Regular cardiac myocyte (primary cell): ENCODE results near the gene PALM3. TPM values are rescaled to one million over a fixed set of nuclear protein-coding genes. Genes with fewer than 3 reads are reported as not detected.

Experiments used
- total RNA-seq: library from RNA; depleted of rRNA; stranded (reverse); fragments of >200 nt; gene quantifications from 2 replicates; pipeline ENCODE4 v1.2.3, GENCODE V29; 2014

Gene PALM3, protein sequence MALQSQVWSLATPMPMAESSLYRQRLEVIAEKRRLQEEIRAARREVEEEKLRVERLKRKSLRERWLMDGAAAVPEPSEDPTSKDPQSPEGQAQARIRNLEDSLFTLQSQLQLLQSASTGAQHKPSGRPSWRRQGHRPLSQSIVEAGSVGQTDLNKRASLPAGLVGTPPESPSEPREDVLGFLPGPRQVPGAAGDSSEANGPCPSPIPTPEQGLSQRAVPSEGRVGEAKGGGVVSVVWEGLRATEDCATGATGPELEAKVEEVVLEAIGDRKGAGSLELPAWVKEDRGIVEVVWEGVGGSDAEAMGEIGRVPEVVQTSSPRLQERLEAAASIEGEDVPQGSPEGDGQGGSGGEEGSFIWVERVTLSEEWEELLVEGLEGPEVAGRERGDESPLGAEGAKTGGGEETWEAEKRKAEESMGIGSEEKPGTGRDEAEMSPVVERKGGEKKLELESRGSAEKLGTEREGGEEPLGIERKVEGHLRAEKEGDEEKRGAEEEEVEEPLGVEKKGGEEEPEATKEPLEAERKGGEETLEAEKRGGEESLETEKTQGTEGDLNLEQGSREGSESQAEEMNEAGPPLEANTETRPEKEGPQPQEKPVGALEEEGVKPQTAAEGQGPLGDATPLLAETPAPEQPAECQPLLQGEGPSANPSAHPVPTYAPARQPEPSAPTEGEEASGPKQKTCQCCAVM
- 0.28 and 0.38 TPM in 2 replicates for total RNA-seq

GRCh38 chr19:14061751-14062557 lies at the start of gene PALM3:
PALM3 (minus strand) TSS chr19:14062076; CDS start chr19:14061980, 96 bp downstream.

DNA sequence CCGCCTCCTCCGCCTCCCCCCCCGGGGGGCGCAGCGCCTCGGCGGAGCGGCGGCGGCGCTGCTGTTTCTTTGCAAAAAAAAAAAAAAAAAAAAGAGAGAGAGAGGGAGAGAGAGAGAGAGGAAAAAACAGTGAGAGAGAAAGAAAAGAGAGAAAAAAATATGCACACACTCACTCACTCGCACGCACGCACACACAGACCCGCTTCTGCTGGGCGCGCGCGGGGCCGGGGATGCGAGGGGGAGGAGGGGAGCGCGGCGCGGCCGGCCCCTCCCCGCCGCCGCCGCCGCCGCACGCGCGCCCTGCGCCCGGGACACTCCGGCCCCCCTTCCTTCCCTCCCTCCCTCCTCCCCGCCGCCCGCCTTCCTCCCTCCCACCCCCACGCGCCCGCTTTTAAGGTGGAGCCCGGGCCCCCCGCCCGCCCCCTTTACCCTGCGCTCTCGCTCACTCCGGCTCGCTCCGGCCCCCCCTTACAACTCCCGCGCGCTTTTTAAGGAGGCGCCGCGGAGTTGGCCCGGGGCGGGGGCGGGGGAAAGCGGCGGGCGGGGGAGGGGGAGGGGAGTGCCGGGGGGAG lies 28.7 kb upstream of the PALM3 start, which contains the start of gene SAMD1:
Gene SAMD1, minus strand, starts transcription at position 243 of the 572 bp plus-strand sequence.

DNA sequence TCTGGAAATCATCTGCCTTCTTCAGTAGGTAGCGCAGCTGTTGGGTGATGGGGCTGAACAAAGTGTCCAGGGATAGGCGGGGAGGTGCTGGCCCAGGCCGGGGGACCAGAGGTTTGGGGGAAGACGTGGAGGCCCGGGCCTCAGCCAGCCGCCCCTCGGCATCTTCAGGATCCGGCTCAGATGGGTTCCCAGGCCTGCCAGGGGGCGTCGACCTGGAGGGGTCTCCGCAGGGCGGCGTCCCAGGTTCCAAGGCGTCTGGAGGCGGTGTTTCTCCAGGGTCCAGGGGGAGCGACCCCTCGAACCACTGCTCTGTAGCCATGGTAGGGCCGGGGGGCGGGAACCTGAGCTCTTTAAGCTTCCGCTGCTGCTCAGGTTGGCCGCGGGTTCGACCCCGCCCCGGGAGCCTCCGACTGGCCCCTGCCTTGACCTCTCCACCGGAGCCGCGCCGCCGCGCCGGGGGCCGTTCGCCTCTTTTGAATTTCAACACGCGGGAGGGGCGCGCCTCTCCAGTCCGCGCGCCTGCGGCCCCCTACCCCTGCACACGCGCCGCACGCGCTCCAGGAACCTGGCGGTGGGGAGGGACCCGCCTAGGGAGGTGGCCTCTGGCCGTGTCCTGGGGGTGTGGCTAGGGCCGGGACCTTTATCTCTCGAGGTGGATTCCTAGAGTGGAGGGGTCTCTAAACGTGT lies 23.6 kb upstream of the PALM3 start, which contains the start of gene C19orf67:
Gene C19orf67, minus strand, starts transcription at position 475 of the 687 bp plus-strand sequence. Its CDS starts 156 bp downstream, at position 319.

DNA sequence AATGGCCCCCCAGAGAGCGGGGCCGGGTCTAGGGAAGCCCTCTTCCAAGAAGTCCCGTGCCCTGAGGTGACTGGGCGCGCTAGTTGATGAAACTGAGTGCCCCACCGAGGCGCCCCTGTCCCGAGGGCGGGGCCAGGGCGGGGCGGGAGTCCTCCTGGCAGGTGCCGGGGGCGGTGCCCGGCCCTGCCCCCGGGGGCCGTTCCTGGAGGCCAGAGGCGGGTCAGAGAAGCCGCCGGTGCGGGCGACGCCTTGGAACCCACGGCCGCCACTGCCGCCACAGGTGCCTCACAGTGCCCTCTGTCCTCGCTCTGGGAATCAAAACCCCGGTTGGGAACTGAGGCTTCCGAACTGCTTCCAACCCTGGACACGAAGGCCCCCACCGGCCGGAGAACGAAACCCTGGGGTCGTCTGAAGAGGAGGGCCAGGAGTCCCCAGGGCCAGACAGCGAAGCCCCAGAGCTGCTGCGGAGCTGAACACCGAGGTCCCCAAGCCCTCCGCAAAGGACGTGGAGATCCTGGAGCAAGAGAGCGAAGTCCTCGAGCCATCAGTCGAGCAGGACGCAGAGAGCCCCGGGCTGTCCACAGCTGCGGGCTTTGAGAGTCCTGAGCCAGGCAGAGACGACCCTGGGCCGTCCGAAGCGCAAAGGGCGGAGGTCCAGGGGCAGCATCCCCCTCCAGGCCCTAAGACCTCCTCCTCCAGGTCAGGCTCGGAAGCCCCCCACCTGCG lies 10.8 kb upstream of the PALM3 start, which contains the start of gene MISP3:
Gene MISP3, plus strand, starts transcription at position 252 of the 726 bp plus-strand sequence. CDS start 524 bp downstream, outside the sequence.

DNA sequence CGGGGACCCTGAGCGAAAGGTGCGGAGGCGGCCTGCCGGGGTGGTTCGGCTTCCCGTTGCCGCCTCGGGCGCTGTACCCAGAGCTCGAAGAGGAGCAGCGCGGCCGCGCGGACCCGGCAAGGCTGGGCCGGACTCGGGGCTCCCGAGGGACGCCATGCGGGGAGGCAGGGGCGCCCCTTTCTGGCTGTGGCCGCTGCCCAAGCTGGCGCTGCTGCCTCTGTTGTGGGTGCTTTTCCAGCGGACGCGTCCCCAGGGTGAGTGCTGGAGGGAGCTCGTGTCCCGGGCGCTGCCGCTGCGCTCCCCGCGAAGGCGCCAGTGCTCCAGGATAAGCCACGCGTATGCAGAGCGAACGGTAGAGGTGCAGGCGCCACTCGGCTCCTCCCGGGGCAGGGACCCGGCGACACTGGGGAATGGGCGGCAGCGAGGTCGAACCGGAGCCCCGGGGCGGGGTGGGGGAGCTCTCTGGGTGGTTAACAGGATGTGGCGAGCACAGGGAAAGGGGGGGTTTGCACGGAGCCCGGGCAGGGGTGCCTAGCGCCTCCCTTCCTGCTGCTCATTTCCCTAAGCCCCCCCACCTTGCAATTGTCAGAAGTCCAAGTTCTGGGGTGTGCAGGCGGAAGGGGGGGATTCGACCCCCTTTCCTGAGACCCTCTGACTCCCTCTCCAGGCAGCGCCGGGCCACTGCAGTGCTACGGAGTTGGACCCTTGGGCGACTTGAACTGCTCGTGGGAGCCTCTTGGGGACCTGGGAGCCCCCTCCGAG lies 30.0 kb downstream of the PALM3 start, which contains the start of gene IL27RA:
Gene IL27RA, plus strand, starts transcription at position 44 of the 762 bp plus-strand sequence. Its CDS starts 111 bp downstream, at position 155.

DNA sequence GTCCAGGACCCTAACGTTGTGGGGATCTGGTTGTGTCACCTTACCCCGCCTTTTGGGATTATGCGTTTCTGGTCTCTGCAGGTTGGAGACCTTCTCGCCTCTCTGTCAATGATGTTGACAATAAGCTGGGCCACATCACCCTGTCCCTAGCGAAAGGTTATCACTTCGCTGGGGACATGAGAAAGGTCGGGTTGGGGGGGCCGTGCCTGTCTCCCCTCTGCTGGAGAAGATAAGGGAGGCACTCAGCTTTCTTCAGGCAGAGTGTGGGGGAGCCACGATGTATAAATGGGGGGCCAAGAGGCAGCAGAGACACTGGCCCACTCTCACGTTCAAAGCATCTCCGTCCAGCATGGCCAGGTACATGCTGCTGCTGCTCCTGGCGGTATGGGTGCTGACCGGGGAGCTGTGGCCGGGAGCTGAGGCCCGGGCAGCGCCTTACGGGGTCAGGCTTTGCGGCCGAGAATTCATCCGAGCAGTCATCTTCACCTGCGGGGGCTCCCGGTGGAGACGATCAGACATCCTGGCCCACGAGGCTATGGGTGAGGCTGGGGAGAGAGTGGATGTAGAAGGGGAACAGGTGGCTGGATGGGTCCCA lies 33.9 kb downstream of the PALM3 start, which contains the start of gene RLN3:
Gene RLN3, plus strand, starts transcription at position 293 of the 595 bp plus-strand sequence. Its CDS starts 57 bp downstream, at position 350.

DNA sequence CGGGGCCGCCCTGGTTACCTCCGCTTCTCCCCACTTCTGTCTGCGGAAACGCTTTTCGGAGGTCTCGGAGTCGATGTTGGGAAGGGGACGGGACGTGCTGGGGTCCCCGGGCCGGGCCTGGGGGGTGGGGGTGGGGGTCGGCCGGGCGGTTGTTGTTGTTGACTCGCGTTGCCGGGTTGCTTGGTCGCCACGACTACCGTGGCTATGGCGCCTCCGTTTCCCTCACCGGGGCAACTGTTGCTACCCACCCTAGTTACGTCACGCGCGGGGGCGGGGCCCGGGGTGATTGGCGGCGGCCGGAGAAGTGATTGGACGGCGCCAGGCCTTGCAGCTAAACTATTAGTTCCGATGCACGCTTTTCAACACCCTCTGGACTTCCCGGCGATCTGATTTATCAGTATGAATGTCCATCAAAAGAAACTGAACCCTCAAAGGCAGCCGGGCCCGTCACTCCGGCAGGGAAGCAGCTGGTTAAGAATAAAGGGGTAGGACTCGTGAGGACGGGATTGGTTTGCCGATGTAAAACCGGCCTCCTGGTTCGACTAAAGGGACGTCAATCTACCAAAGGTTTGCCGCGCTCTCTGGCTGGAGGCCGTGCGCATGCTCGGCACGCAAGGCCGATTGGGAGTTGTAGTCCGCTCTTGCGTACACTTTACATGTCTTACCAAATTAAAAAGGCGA lies 55.7 kb downstream of the PALM3 start, which contains the start of gene RFX1:
Gene RFX1, minus strand, starts transcription at position 236 of the 681 bp plus-strand sequence. CDS start 12,477 bp downstream, outside the sequence.

Other genes starting within 250 kb of the PALM3 start
- gene NANOS3, start 184.9 kb downstream of the PALM3 start, total RNA-seq: not detected in 2 replicates
- 1.2 and 1.4 TPM in 2 replicates for gene BRME1, start 156.0 kb downstream of the PALM3 start, total RNA-seq
- gene CC2D1A, start 155.9 kb downstream of the PALM3 start, total RNA-seq: 5.1 and 7.1 TPM in 2 replicates
- gene PODNL1, start 123.7 kb downstream of the PALM3 start, total RNA-seq: 0.58 and 0.85 TPM in 2 replicates
- 6.5 and 13.8 TPM in 2 replicates for gene DCAF15, start 109.6 kb downstream of the PALM3 start, total RNA-seq
- 1.1 and 2.7 TPM in 2 replicates for gene RFX1, start 55.8 kb downstream of the PALM3 start, total RNA-seq
- not detected in 2 replicates for gene RLN3, start 33.9 kb downstream of the PALM3 start, total RNA-seq
- gene IL27RA, start 30.3 kb downstream of the PALM3 start, total RNA-seq: 1.5 and 2.8 TPM in 2 replicates
- 0.19 and 1.4 TPM in 2 replicates for gene MISP3, start 10.7 kb upstream of the PALM3 start, total RNA-seq
- gene C19orf67, start 23.7 kb upstream of the PALM3 start, total RNA-seq: 0.56 TPM in 1 of 2 replicates, not detected in the other
- gene SAMD1, start 28.7 kb upstream of the PALM3 start, total RNA-seq: 15.8 and 25.9 TPM in 2 replicates
- 31.6 and 53.9 TPM in 2 replicates for gene PRKACA, start 55.7 kb upstream of the PALM3 start, total RNA-seq
- 1.4 and 17.6 TPM in 2 replicates for gene ASF1B, start 74.5 kb upstream of the PALM3 start, total RNA-seq
- 0.96 and 2.5 TPM in 2 replicates for gene ADGRL1, start 144.1 kb upstream of the PALM3 start, total RNA-seq